ENCODE data around the gene BRAF. TPM values are rescaled to one million over a fixed set of nuclear protein-coding genes. Genes with fewer than 3 reads are reported as not detected.
A peak's percentile ranks its signal among the peaks of the same experiment; 100 is the strongest.

The BRAF gene
- 10 to 100 TPM; 34.0 to 50.7 (median 36.8) TPM for total RNA-seq

DNA sequence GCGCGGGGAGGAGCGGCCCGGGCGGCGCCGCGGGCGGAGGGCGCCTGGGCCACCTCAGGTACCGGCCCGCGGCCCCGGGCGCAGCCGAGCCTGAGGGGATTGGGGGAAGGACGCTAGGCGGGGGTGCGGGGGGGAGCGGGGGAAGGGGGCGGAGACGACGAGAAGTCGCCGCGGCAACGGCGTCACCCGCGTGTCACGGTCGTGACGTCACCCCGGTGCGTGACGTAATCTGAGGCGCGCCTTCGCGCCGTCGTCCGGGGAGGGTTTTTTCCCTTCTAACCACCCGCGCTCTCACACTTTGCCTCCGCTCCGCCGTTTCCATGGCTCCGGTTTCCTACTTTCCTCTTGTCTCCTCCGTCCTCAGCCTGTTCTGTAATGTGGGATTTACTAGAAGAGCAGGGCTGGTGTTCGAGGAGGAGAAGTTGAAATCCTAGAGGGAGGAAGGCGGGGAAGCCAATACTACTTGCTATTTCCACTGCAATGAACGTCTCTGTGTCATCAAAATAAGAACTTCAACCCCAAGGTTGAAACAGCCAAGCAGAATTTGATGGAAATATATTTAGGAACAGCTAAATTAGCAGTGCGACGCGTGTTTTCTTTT, at the start of gene BRAF:
BRAF (minus strand) TSS at position 109 of the 601 bp plus-strand sequence. CDS start 226 bp downstream, outside the sequence.
- Histone ChIP-seq H3K9me3 (no peaks in the 10 kb centered on the region), H3K36me3 (no peaks in the 10 kb centered on the region), H3K27ac (replicated peaks in 1 of 4) (peak within 1 kb of the TSS; percentile 99 to 100 (median 100)), H3K27me3 (no peaks in the 10 kb centered on the region), H3K4me3 (peak within 1 kb of the TSS; percentile 89 to 100 (median 99)), H3K4me1 (peaks cover 24 to 46% (median 40%) of the 10 kb centered on the region in 4 donors)
- intact Hi-C loops (cut with DNase I), result loop anchor here (2.0 to 5.0 kb wide), 2 partner anchors 112 to 228 kb away; partner anchors contain the start of gene NDUFB2
- TF ChIP-seq, protein P1, sequence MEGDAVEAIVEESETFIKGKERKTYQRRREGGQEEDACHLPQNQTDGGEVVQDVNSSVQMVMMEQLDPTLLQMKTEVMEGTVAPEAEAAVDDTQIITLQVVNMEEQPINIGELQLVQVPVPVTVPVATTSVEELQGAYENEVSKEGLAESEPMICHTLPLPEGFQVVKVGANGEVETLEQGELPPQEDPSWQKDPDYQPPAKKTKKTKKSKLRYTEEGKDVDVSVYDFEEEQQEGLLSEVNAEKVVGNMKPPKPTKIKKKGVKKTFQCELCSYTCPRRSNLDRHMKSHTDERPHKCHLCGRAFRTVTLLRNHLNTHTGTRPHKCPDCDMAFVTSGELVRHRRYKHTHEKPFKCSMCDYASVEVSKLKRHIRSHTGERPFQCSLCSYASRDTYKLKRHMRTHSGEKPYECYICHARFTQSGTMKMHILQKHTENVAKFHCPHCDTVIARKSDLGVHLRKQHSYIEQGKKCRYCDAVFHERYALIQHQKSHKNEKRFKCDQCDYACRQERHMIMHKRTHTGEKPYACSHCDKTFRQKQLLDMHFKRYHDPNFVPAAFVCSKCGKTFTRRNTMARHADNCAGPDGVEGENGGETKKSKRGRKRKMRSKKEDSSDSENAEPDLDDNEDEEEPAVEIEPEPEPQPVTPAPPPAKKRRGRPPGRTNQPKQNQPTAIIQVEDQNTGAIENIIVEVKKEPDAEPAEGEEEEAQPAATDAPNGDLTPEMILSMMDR (IDR thresholded peaks at IDR 0.05), result no peak
- no peak for TF ChIP-seq EP300 (IDR thresholded peaks at IDR 0.05)
- peak; percentile 28 for TF ChIP-seq POLR2A (IDR thresholded peaks at IDR 0.05; ENCODE audit: low read depth)
- peak; percentile 80 to 86 for TF ChIP-seq POLR2AphosphoS5 (IDR thresholded peaks at IDR 0.05)
- peak; percentile 96 for DNase-seq (ENCODE audit: extremely low spot score)
- under 1% methylated on average over 22 of the region's 56 CpGs for WGBS

DNA sequence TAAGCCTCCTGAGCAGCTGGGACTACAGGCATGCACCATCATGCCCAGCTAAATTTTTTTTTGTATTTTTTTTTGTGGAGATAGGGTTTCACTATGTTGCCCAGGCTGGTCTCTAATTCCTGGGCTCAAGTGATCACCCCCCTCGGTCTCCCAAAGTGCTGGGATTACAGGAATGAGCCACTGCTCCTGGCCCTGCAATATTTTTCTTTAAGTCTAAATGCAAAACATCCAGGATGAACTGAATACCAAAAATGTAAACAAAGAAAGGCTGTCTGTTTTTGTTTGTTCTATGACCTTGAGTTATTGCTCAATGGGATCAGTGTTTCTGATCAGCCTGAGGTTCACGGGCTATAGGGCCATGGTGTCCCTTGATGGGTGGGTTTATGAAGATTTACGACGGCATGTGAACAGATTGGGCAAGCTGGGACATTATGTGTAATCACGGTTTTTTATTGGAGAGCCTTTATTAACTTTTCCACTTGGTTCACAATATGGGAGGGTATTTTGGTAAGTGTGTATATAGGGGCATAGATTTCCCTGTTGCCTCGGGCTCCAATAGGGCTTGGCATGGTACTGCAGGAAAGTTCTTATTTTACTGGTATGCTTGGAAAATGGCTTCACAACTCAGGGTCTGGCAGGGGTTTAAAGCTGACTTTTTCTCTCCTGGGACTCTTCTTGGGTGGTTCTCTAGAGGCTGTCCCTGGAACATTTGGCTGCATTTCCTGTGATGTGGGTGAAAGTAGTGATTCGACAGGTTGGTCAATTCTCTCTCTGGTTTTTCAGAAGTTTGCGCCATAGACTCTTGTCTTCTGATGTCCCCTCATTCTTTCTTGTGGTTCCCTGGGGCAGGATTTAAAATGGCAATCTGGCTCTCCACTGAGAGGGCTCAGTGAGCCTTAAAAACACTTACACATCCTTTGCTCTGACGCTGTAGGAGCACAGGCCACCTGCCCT, 48.4 kb upstream of the BRAF start:
- Histone ChIP-seq H3K4me3 (no peak overlapping the region), H3K9me3 (no peaks in the 10 kb centered on the region), H3K4me1 (no peaks in the 10 kb centered on the region), H3K27me3 (peaks cover 0 to 4% (median 0%) of the 10 kb centered on the region in 4 donors), H3K36me3 (no peaks in the 10 kb centered on the region), H3K27ac (replicated peaks in 1 of 4) (no peak overlapping the region)
- TF ChIP-seq POLR2AphosphoS5 (IDR thresholded peaks at IDR 0.05), result no peak
- TF ChIP-seq, protein P1 (IDR thresholded peaks at IDR 0.05), result no peak
- TF ChIP-seq POLR2A (IDR thresholded peaks at IDR 0.05; ENCODE audit: low read depth), result no peak
- no peak for TF ChIP-seq EP300 (IDR thresholded peaks at IDR 0.05)
- DNase-seq (ENCODE audit: extremely low spot score), result no peak
- intact Hi-C loops (cut with DNase I), result no loop called here
- 83% methylated on average over 9 of the region's 9 CpGs for WGBS

DNA sequence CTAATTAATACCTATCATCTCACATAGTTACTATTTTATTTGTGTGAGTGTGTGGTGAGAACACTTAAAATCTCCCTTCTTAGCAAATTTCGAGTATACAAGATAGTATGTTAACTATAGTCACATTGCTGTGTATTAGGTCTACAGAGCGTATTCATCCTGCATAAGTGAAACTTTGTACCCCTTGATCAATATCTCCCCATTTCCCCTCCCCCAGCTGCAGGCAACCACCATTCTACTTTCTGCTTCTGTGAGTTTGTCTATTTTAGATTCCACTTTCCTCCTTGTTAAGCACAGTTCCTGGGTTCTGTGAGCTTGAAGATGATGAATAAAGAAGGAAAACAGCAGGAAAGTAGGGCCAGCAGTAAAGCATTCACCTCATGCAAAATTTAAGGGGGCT, 47.6 kb upstream of the BRAF start:
- no peak overlapping the region for H3K27ac ChIP-seq (replicated peaks in 1 of 4)
- TF ChIP-seq POLR2A (IDR thresholded peaks at IDR 0.05; ENCODE audit: low read depth) (no peak), POLR2AphosphoS5 (IDR thresholded peaks at IDR 0.05) (no peak), EP300 (IDR thresholded peaks at IDR 0.05) (no peak)
- TF ChIP-seq, protein P1 (IDR thresholded peaks at IDR 0.05), result no peak
- no peaks in the 10 kb centered on the region for H3K4me1 ChIP-seq
- peaks cover 0 to 4% (median 0%) of the 10 kb centered on the region in 4 donors for H3K27me3 ChIP-seq
- DNase-seq (ENCODE audit: extremely low spot score), result no peak
- no peak overlapping the region for H3K4me3 ChIP-seq
- no peaks in the 10 kb centered on the region for H3K36me3 ChIP-seq
- intact Hi-C loops (cut with DNase I), result no loop called here
- WGBS, result 74% methylated on average over 2 of the region's 2 CpGs
- H3K9me3 ChIP-seq, result no peaks in the 10 kb centered on the region

DNA sequence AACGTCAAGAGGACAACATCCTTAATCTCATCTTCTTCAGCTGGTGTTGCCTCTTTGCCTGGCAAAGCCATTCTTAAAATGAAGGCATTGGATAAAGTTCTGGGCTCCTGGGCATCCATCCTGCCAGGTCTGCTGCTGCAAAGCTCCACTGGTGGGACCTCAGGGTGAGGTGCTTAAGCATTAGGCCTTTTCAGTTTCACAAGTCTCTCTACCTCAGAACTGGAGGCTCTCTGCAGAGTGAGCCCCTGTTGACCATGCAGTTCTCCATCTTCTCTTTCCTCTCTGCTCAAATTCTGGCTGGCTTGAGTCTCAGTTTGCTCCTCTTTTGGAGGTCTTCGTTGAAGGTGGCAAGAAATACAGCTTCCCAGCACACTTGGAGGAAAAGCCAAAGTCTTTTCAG, 42.7 kb upstream of the BRAF start:
- peaks cover 0 to under 1% (median 0%) of the 10 kb centered on the region in 4 donors for H3K27me3 ChIP-seq
- TF ChIP-seq, protein P1 (IDR thresholded peaks at IDR 0.05), result no peak
- TF ChIP-seq POLR2AphosphoS5 (IDR thresholded peaks at IDR 0.05), result no peak
- no peak for TF ChIP-seq EP300 (IDR thresholded peaks at IDR 0.05)
- no peak for TF ChIP-seq POLR2A (IDR thresholded peaks at IDR 0.05; ENCODE audit: low read depth)
- H3K9me3 ChIP-seq, result no peaks in the 10 kb centered on the region
- H3K4me3 ChIP-seq, result no peak overlapping the region
- no peak for DNase-seq (ENCODE audit: extremely low spot score)
- no peaks in the 10 kb centered on the region for H3K36me3 ChIP-seq
- intact Hi-C loops (cut with DNase I), result no loop called here
- 75% methylated on average over 2 of the region's 2 CpGs for WGBS
- no peak overlapping the region for H3K27ac ChIP-seq (replicated peaks in 1 of 4)
- H3K4me1 ChIP-seq, result no peaks in the 10 kb centered on the region
